Panc1 (cell line): Measurements from ENCODE around the gene HAND1. TPM values are rescaled to one million over a fixed set of nuclear protein-coding genes. Genes with fewer than 3 reads are reported as not detected.

Experiments
- ATAC-seq: fragments of 200-7000 bp; cut with Tn5 transposase; 2 replicates; pipeline ENCODE4 v1.9.1; 2020; ENCODE audit warnings: mild to moderate bottlenecking, moderate library complexity
- BruUV-seq: library from RNA; stranded (reverse); fragments of 400-500 nt; replicated peaks from 2 replicates; lab custom pipeline; 2021; lab: Mats Ljungman, UMichigan
- CTCF ChIA-PET: fragments of 300-600 bp; sonication (Branson Sonifier 250); formaldehyde crosslinking; loops from one replicate; lab custom pipeline; 2022; ENCODE audit warnings: antibody characterized with exemption; lab: Charles Lee
- POLR2A ChIA-PET: fragments of 300-600 bp; sonication (Branson Sonifier 250); formaldehyde crosslinking; loops from one replicate; lab custom pipeline; 2022; ENCODE audit warnings: antibody characterized with exemption; lab: Charles Lee
- DNase-seq: peaks from one replicate; pipeline ENCODE4 v3.0.0-alpha.2; 2010; ENCODE audit warnings: low read depth, low spot score
- H3K27ac ChIP-seq: 2 replicates; pipeline ENCODE4 v1.5.1; 2011; ENCODE audit warnings: mild to moderate bottlenecking, low read length, inconsistent platforms
- H3K27me3 ChIP-seq: fragments of 200-500 bp; sonication (Bioruptor generic); 2 replicates; pipeline ENCODE4 v1.6.0; 2014; ENCODE audit warnings: low read length, inconsistent platforms; ENCODE audit not compliant: control insufficient read depth, insufficient read depth
- H3K36me3 ChIP-seq: fragments of 200-500 bp; sonication (Bioruptor generic); 2 replicates; pipeline ENCODE4 v1.5.1; 2014; ENCODE audit warnings: inconsistent platforms, mild to moderate bottlenecking, low read length, moderate library complexity; ENCODE audit not compliant: control insufficient read depth, insufficient read depth
- H3K4me1 ChIP-seq: 2 replicates; pipeline ENCODE4 v1.5.1; 2011; ENCODE audit warnings: inconsistent platforms, mild to moderate bottlenecking, low read length, moderate library complexity; ENCODE audit not compliant: control insufficient read depth, insufficient read depth
- H3K4me3 ChIP-seq, 2 experiments: 2 replicates each; pipeline ENCODE4 v1.5.1; 2011 to 2012; ENCODE audit warnings: low read depth in 2 of 2, low read length in 2 of 2, mild to moderate bottlenecking in 2 of 2, inconsistent platforms in 1 of 2, moderate library complexity in 1 of 2
- H3K9me3 ChIP-seq: fragments of 200-500 bp; sonication (Bioruptor generic); 2 replicates; pipeline ENCODE4 v1.5.1; 2014; ENCODE audit warnings: low read depth, mild to moderate bottlenecking, inconsistent platforms, low read length, moderate library complexity; ENCODE audit not compliant: control insufficient read depth, insufficient read depth
- POLR2AphosphoS5 ChIP-seq: IDR thresholded peaks from 2 replicates; pipeline ENCODE4 v1.6.1; 2012; ENCODE audit warnings: mild to moderate bottlenecking, low read depth, low read length, moderate library complexity
- SIN3A ChIP-seq: IDR thresholded peaks from 2 replicates; pipeline ENCODE4 v1.6.1; 2012; ENCODE audit warnings: low read depth, mild to moderate bottlenecking, low read length, moderate library complexity, borderline replicate concordance; ENCODE audit not compliant: insufficient read depth
- TCF7L2 ChIP-seq: IDR thresholded peaks from 2 replicates; pipeline ENCODE4 v1.6.1; 2011; ENCODE audit warnings: mild to moderate bottlenecking, low read depth, low read length, inconsistent platforms
- in situ Hi-C: cut with HindIII; loops from 2 replicates; pipeline ENCODE4 v1.10.0; 2016; ENCODE audit warnings: low sequenced_read_pairs, low pct_unique_long_range_greater_than_20kb
- intact Hi-C: fragments of 100-400 bp; cut with micrococcal nuclease; formaldehyde crosslinking; loops from one replicate; pipeline ENCODE4 v1.10.0; 2022; ENCODE audit not compliant: unreplicated experiment
- total RNA-seq: library from RNA; stranded (reverse); gene quantifications from one replicate; pipeline ENCODE4 v1.2.1, GENCODE V29; 2021; ENCODE audit not compliant: unreplicated experiment
- TF ChIP-seq, protein P1 (sequence below): fragments of 450-650 bp; IDR thresholded peaks from 2 replicates; pipeline ENCODE4 v1.5.1; 2017; ENCODE audit warnings: mild to moderate bottlenecking
- TF ChIP-seq, protein P2 (sequence below), 2 experiments: IDR thresholded peaks; 2 replicates each; pipeline ENCODE4 v1.6.1; 2011 to 2012; ENCODE audit warnings: low read depth in 2 of 2, control low read depth in 1 of 2, low read length in 1 of 2, mild to moderate bottlenecking in 1 of 2, moderate library complexity in 1 of 2; ENCODE audit not compliant: insufficient read depth in 1 of 2

HAND1 gene
- total RNA-seq, 1 experiment from 2014 or later, result 0.10 TPM

DNA sequence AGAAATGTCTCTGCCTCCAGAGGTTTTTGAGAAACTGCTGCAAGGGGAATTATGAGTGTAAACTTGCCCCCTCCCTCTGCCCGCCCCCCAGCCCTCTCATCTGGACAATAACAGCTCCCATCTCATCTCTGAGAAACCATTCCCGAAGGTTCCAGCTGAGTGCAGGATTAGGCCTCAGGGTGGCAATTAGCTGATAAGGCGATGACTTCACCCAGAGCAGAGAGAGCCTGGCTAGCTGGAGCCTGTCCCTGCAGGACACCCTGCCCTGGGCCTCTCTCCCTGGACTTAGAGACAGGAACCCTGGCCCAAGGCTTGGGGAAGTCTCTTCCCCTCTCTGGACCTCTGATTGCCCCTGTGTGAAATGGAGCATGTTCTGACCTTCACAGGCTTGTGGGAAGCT, 45.7 kb upstream of the HAND1 start:
- intact Hi-C loops, result no loop called here
- no peak for DNase-seq
- ChIA-PET POLR2A (no interaction called here), CTCF (interaction anchor here (0.7 kb wide), 1 partner anchor 344 kb away, joined by 11 read pairs; no protein-coding TSS in a partner anchor)
- Histone ChIP-seq H3K4me3 (no peak overlapping the region), H3K27ac (peak overlapping the region; percentile 48; the same call in 1 of the 2 replicates), H3K4me1 (peaks cover 17% of the 10 kb centered on the region), H3K36me3 (no peaks in the 10 kb centered on the region), H3K27me3 (no peaks in the 10 kb centered on the region), H3K9me3 (no peaks in the 10 kb centered on the region)
- TF ChIP-seq POLR2AphosphoS5 (no peak), TCF7L2 (no peak), SIN3A (no peak)
- TF ChIP-seq, protein P1, sequence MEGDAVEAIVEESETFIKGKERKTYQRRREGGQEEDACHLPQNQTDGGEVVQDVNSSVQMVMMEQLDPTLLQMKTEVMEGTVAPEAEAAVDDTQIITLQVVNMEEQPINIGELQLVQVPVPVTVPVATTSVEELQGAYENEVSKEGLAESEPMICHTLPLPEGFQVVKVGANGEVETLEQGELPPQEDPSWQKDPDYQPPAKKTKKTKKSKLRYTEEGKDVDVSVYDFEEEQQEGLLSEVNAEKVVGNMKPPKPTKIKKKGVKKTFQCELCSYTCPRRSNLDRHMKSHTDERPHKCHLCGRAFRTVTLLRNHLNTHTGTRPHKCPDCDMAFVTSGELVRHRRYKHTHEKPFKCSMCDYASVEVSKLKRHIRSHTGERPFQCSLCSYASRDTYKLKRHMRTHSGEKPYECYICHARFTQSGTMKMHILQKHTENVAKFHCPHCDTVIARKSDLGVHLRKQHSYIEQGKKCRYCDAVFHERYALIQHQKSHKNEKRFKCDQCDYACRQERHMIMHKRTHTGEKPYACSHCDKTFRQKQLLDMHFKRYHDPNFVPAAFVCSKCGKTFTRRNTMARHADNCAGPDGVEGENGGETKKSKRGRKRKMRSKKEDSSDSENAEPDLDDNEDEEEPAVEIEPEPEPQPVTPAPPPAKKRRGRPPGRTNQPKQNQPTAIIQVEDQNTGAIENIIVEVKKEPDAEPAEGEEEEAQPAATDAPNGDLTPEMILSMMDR, result no peak
- TF ChIP-seq, protein P2, sequence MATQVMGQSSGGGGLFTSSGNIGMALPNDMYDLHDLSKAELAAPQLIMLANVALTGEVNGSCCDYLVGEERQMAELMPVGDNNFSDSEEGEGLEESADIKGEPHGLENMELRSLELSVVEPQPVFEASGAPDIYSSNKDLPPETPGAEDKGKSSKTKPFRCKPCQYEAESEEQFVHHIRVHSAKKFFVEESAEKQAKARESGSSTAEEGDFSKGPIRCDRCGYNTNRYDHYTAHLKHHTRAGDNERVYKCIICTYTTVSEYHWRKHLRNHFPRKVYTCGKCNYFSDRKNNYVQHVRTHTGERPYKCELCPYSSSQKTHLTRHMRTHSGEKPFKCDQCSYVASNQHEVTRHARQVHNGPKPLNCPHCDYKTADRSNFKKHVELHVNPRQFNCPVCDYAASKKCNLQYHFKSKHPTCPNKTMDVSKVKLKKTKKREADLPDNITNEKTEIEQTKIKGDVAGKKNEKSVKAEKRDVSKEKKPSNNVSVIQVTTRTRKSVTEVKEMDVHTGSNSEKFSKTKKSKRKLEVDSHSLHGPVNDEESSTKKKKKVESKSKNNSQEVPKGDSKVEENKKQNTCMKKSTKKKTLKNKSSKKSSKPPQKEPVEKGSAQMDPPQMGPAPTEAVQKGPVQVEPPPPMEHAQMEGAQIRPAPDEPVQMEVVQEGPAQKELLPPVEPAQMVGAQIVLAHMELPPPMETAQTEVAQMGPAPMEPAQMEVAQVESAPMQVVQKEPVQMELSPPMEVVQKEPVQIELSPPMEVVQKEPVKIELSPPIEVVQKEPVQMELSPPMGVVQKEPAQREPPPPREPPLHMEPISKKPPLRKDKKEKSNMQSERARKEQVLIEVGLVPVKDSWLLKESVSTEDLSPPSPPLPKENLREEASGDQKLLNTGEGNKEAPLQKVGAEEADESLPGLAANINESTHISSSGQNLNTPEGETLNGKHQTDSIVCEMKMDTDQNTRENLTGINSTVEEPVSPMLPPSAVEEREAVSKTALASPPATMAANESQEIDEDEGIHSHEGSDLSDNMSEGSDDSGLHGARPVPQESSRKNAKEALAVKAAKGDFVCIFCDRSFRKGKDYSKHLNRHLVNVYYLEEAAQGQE (IDR thresholded peaks at IDR 0.05; ENCODE audit: insufficient read depth in 1 of 2, low read depth in 2 of 2, low read length in 1 of 2), result no peak
- in situ Hi-C loops, result no loop called here
- peak; percentile 67 for ATAC-seq
- no TSS peak for BruUV-seq

DNA sequence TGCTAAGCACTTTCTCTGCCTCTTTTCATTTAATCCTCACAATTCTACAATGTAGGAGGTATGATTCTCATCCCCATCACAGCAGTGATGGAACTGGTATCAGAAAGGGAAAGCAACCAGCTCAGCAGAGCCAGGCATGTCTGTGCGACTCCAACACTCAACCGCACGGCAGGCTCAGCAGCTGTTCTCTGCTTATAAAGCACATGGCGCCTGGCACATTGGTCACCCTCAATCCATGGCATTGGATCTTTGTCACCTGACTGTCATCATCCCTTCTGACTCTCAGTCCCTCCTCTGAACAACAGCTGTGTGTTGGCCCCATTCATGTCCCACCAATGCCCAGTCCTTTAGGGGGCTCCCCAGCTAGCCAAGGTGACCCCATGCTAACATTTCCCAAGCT, 45.1 kb upstream of the HAND1 start:
- no peaks in the 10 kb centered on the region for H3K27me3 ChIP-seq
- no peaks in the 10 kb centered on the region for H3K9me3 ChIP-seq
- in situ Hi-C loops (no loop called here), intact Hi-C loops (no loop called here)
- H3K4me1 ChIP-seq, result peaks cover 17% of the 10 kb centered on the region
- no peaks in the 10 kb centered on the region for H3K36me3 ChIP-seq
- no peak for DNase-seq
- ChIA-PET POLR2A (no interaction called here), CTCF (no interaction called here)
- no peak overlapping the region; the same call in 1 of the 2 replicates for H3K27ac ChIP-seq
- H3K4me3 ChIP-seq, result no peak overlapping the region
- TF ChIP-seq POLR2AphosphoS5 (no peak), SIN3A (no peak), TCF7L2 (no peak)
- TF ChIP-seq, protein P1, result no peak
- TF ChIP-seq, protein P2 (IDR thresholded peaks at IDR 0.05; ENCODE audit: insufficient read depth in 1 of 2, low read depth in 2 of 2, low read length in 1 of 2), result no peak
- no peak for ATAC-seq
- no TSS peak for BruUV-seq
